ENCODE measurements around the gene RBKS.
"Not testable (repeated sequence)": the region's sequence is repeated elsewhere in the genome, so short reads cannot be mapped to it uniquely, and the experiment has no call there.

The RBKS gene

DNA sequence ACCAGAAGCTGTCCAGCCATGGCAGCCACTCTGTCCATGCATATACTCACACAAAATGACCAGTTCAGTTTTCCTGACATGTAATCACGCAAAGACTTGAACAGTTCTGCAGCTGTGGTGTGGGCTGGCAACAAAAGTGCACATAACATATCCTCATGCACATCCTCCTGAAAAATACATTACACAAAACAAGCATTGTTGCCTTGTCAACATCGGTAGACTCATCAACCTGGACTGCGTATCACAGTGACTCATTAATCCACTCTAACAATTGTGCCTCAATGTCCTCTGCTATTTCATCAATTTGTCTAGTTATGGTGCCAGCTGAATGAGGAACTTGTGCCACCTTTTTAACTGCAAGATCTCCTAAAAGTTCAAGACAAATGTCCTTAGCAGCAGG, 19.5 kb downstream of the RBKS start:
- DNase-seq, result no peak

DNA sequence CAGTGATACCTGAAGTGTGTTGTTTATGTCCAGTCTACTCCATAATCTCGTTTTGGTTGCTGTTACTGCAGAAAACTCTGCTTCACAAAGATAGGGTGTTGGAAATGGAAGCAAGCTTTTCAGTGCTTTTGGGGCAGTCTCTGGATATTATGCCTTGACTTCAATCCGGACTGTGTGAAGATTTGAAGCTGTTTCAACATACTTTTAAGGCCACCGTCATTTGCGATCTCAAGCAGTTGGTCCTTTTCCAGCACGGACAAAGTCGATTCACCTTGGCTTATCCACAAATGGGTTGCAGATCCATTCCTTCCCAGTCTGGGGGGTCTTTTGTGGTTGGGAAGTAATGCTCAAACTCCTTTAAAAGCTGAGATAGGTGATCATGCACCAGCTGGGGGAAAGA, 20.4 kb downstream of the RBKS start:
- no peak for DNase-seq

DNA sequence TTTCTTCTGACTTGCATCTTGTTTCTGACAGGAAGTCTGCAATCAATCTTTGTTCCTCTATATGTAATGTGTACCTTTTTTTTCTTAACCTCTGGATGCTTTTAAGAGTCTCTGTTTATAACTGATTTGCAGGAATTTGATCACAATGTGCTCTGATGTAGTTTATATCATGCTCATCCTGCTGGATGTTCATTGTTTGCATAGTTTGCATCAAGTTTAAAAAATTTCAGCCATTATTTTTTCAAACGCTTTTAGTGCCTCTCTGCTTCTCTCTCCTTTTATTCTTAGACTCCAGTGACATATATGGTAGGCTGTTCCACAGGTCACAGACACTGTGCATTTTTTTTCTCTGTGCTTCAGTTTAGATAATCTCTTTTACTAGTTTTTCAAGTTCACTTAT, 23.9 kb downstream of the RBKS start:
- no peak for DNase-seq

DNA sequence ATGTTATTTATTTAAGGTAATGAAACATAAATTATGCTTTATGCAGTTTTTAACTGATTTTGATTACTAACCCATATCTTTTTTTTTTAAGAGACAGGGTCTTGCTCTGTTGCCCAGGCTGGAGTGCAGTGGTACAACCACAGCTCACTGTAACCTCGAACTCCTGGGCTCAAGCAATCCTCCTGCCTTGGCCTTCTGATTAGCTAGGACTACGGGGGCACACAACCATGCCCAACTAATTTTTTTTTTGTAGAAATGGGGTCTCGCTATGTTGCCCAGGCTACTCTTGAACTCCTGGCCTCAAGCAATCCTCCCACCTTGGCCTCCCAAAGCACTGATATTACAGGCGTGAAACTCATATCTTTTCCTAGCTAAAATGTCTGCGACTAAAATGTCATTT, 26.2 kb downstream of the RBKS start:
- DNase-seq, result not testable (repeated sequence)

DNA sequence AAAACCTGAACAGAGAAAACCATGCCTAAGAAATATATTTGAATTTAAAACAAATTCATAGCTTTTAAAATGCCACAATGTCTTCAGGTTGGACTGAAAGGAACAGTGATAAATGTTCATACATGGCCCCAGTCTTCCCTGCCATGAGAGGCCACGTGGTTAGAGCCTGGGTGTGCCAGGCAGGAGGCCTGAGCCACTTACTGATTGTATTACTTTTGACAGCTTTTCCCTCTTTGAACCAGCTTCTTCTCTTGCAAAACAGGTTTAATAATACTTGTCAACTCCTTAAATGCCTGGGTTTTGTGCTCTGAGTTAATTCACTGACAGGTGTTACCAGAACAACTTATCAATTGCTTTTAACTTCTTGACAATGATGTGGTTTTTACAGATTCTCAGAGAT, 27.0 kb downstream of the RBKS start:
- no peak for DNase-seq

DNA sequence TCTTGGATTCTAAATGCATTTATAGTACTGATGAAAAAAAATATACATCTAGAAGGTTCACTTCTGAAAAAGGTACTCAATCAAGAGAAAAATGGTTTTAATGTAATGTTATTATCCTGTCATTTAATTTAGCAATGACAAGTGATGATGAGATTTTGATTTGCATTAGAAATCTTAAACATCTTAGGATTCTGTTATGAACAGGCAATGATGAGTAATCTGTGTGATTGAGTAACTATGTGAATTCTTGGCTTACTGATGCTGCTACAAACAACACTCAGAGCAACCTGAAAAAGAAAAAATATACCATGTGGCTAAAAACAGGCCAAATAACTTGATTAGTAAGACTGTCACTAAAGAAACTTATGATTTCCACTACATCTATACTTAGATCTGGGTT, 30.1 kb downstream of the RBKS start:
- DNase-seq, result no peak

DNA sequence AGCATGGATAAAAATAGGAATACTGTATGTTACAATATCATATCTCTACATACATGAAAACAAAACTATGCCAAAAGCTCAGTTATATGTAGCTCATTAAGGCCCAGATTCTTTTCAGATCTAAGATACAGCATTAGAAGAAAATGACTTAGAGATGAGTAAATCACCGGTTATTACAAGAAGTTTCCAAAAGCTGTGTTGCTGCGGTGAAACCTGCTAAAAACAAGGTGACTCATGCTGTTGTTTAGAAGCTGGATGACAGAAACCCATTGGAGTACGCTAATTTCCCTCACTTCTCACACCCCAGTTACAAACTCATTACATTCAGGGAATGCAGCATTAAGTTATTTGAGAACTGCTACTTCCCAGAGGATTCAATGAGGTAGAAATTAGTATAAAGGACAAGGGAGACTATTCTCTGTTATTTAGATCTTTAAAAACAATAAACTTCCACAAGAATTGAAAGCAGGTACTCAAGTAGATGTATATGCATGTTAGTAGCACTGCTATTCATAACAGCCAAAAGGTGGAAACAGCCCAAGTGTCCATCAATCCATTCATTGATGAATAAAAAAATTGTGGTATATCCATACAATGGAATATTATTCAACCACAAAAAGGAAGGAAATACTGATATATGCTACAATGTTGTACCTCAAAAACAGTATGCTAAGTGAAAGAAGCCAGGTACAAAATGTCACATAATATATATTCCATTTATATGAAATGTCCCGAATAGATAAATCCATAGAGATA, 32.6 kb downstream of the RBKS start:
- DNase-seq, result no peak

DNA sequence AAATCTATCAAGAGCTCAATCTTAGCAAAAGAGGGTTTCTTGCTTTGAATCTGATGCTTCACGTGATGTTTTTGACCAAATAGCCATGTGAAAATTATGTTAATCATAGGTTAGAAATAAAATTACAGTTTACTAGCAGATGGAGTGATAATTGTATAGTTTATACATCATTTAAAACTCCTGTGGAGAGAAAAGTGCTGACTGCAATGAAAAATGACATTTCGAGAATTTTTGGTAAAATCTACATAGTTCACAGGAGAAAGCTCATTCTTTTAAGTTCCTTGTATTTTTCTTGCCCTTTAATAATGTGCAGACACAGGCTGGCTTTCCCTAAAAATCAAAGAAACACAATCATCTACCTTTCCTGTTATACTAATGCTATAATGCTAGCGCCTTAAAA, 33.2 kb downstream of the RBKS start:
- no peak for DNase-seq

DNA sequence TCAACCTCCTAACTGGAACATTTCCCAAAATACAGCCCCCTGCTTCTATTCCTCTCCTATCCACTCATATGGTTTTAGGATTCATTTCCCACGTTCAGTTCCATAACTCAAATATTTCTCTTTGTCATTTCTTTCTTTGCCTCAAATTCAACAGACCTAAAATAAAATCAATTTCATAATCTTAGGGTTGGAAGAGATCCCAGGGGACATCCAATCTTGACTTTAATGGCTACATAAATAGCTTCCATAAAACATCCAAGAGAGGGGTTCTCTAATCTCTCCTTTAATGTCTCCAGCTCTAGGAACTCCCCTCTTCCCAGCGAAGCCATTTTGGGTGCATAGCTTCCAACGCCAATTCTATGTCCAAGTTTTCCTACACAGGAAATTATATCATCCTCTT, 33.8 kb downstream of the RBKS start:
- DNase-seq, result no peak

DNA sequence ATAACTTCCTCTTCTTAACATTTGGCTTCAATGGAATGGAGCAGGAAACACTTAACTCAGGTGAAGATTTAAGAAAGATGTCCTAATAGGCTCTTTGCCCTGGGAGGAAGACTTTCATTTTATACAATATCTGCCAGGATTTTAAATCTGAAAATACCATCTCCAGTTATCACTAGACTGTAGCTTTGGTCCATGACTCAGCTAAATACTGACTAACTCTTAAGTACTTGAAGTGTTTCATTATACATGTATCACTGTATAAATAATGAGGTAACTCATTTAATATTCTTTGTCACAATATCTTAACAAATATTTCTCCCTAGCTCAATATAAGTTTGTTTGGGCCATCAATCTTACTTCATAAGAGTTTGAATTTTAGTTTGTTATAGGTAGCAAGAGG, 34.7 kb downstream of the RBKS start:
- no peak for DNase-seq

DNA sequence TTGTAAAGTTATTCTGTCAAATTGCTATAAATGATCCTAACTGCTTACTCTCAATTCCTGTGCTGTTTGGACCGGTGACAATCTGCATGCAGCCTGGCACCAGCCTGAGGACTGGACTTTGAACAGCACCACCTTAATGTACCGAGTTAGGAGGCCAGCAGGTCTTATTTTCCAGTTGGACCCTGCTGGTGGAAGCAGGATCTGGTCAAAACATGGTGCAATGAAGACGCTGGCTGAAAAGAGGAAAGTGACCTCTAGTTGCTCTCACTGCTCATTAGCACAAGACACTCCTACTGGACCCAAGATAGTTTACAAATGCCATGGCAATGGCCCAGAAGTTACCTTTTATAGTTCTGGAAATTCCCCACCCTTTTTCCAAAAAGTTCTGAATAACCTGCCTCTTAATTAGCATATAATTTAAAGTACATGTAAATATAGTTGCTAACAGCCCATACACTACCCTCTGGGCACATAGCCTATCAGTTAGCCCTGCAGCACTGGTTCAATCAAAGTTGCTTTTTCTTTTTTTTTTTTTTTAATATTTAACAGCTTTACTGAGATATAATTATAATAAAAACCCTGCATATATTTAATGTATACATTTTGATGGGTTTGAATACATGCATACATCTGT, 35.8 kb downstream of the RBKS start:
- DNase-seq, result no peak

DNA sequence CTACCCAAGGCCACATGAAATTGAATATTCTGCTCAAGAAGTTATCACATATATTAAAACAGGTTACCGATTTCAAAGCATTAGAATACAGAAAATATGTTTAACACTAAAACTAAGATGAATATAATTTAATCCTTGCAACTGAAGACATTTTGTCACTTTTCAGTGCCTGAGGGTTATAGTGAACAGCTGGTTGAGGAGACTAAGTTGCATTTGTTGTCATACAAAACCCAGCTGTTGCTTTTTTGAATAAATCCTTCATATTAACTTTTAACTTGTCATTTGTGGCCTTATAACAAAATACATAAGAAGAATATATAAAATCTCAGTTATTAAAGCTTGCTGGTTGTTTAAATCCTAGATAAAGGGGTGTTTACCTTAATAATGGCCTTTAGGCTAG, 37.5 kb downstream of the RBKS start:
- no peak for DNase-seq

DNA sequence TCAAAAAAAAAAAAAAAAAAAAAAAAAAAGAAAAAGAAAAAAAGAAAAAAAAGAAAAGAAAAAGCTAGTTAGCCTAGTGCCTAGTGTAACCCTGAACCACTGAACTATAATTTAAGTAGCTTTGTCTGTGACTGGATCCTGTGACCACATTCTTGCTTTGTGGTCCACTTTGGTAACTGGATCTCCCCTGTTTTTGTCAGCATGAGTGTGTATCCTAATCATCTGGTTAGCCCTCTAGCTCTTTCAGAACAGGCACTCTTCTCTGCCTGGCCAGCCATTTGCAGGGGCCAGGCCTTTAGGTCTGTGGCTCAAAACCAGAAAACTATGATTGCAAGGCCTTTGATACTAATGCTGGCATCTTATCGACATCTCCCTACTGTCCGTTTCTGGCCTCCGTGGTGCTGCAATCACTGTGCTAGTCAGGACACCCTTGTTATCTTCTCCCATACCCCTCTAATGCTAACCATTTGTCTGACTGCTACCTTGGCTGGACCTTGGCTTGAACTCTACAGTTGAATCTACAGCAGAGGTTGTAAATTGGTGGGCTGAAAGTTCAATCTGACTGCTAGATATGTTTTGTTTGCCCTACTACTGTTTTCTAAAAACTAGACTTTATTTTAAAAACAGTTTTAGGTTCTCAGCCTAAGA, 40.5 kb downstream of the RBKS start:
- no peak for DNase-seq

DNA sequence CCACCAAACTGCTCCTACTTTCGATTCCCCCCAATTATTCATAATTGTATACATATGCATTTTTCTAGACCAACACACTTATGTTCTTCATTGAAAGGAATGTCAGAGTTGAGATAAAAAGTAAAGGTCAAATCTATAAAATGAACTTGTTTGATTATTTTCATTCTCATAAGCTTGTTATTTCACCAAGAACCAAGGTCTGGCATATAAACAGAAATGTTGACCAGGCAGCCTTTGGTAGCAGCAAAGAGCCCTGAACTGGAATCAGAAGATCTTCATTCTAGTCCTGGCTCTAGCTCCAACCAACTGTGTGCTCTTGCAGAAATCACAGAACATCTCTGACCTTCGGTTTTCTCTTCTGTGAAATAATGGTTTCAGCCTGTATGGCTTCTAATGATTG, 42.9 kb downstream of the RBKS start:
- no peak for DNase-seq

DNA sequence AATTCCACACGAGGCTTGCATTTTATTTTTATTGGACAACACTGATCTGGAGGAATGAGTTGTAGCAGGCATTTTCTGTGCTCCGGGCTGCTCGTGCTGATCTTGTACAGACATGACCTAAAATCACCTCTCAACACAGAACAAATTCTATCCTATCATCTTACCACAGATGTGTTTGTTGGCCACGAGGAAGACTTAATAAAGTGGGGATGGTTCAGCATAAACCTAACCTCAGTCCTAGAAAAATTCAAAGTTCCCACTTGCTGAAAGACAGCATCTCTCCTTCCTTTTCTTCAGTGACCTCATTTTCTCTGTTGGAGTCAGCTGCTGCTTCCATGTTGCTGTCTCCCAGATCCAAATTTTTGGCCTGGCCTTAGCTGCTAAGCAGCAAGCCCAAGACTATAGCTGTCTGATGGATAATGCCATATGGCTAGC, 45.3 kb downstream of the RBKS start:
- DNase-seq, result no peak

DNA sequence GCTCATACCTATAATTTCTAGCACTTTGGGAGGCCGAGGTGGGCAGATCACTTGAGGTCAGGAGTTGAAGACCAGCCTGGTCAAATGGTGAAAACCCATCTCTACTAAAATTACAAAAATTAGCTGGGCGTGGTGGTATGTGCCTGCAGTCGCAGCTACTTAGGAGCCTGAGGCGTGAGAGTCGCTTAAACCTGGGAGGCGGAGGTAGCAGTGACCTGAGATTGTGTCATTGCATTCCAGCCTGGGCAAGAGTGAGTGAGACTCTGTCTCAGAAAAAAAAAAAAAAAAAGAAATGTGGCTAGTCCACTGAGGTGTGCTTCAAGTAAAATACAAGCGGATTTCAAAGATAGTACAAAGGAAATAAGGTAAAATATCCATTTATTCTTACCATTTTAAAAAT, 46.2 kb downstream of the RBKS start:
- DNase-seq, result no peak

DNA sequence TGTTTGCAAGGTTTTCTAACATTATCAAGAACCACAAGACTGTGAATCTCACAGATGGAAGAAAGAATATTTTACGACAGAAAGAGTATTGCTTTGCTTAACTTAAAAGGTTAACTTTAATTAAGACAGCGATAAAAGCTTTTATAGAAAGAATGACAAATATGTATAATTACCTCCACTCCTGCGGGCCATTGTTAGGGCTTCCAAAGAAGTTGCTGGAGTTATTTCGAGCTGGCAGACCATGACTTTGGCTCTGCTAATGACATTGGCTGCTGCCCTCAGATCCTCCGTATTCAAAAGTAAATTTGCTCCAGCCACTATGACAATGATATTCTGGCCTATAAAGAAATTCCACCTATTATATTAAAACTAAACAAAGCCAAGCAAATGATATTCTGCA, 47.3 kb downstream of the RBKS start:
- DNase-seq, result no peak

DNA sequence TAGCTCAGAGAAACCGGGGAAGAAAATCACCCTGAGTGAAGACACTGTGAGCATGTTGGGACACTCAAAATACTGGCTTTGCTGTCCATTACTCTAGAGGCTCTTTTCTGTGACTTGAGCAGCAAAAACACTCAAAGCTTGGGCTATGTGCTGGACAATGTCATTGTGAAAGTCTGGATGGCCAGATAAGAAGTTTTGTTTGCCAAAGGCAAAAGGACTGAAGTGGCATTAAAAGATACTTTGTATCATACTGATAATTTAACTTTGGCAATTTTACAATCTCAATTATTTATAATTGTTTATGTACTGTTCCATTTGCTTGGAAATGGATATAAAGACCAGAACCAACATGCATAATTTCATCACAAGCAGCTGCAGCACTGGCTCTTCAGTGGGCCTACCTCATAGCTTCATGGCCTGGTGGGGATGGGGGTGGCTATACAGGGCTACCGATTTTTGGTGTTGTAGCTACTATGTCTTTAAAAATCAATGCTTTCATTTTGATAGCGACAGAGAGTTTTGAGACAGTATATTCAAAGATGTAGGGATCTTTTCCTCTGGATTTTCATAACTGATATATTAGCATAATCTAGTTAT, 51.1 kb downstream of the RBKS start:
- no peak for DNase-seq

DNA sequence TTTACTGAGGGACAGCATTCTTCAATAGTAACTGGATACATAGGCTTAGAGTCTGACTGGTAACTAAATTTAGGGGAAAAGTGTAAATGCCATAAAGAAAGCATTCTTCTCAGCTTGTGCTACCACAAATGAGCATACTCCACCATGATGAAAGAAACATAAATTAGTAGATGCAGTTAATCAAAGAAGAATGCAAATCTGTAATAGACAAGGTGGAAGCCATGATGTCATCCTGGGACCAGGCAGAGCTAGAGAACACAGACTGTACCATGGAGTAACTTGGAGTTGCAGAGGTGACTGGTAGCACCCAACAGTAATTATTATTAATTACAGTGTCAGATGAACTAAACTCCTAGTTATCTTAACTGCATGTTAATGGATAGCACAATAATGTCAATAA, 51.7 kb downstream of the RBKS start:
- DNase-seq, result no peak

DNA sequence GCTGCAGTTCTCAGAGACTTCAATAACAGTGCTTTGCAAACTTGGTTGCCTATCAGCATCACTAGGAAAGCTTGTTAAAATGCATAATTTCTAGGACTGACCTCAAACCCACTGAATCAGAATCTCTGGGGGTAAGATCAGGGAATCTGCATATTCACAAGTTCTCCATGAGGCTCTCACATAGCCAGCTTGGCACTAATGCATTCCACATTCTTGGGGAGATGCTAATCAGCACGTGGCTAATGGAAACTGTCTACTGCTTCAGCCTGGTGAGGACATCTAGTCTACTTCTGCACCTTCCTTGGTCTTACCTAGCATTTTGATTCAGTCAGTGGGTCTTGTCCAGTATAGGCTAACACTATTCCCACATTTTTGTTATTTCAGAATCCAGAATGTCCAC, 56.3 kb downstream of the RBKS start:
- no peak for DNase-seq

DNA sequence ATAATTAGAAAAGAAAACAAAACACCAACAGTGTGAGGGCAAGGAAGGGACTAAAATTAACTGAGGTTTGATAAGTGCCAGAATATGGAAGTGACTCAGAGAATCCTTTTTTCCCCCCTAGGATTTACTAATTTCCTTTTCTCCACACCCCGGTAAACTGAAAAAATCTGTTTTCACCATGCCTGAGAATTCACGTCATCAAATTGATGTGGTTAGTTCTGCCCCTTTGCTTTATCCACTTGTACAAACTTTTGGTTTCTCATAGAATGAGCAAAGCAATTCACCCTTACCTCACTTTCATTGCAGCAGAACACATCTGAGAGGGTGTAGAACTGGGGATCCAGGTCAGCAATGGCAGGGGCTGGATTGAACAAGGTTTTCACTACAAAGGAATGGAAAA, 57.8 kb downstream of the RBKS start:
- no peak for DNase-seq

DNA sequence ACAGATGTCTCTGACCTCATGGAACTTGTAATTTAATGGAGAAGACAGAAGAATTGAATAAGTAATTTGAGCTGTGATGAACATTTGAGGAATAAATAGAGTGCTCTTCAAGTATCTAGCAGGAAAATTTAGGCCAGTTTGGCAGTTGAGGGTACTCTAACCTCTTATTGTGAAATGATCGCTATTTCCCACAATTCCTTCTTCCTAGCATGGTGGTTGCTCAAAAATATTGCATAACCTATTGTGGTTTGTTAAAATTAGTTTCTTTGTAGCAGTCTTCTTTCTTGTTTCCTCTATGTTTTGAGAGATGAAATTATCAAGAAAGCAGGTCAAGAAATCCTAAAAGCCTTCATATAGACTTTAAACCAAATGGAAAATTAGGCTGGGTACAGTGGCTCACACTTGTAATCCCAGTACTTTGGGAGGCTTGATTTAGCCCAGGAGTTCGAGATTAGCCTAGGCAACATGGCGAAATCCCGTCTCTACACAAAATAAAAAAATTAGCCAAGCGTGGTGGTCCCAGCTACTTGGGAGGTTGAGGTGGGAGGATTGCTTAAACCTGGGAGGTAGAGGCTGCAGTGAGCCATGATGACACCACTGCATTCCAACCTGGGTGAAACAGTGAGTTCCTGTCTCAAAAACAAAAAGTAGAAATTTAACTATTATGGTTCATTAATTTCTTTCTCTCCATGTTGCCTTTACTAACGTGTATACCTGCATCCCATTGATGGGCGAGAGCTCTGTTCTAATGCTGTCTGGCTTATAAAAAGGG, 58.7 kb downstream of the RBKS start:
- DNase-seq, result no peak

DNA sequence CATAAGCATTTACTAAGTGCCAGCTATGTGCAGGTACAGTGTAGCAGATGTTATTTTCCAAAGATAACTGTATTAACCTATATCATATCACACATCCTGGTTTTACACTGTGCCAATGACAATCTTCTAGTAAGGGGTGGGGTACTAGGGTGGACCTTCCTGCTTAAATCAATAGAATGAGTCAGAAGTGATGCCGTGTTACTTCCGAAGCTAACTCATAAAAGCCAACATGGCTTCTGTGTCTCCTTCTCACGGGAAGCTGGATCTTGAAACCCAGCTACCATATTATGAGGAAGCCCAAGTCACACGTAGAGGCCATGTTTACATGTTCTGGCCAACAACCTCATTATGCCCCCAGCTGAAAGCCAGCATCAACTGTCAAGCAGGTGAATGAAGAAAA, 59.5 kb downstream of the RBKS start:
- no peak for DNase-seq

All from CD4-positive, alpha-beta T cell treated with Interleukin-12 subunit alpha and Interleukin-12 subunit beta, for 1 hour (primary cell).